K562 (cell line): Measurements from ENCODE around the gene CPVL. TPM values are rescaled to one million over a fixed set of nuclear protein-coding genes. Genes with fewer than 3 reads are reported as not detected.

ENCODE experiments used
- MCM5 ChIP-seq: fragments of 450-650 bp; IDR thresholded peaks from 2 replicates; pipeline ENCODE4 v1.6.1; 2016; ENCODE audit warnings: low read depth
- NCOR1 ChIP-seq: fragments of 450-650 bp; IDR thresholded peaks from 2 replicates; pipeline ENCODE4 v1.6.1; 2016; ENCODE audit warnings: mild to moderate bottlenecking, moderate library complexity
- RBM39 ChIP-seq: fragments of 200-400 bp; formaldehyde crosslinking; optimal IDR thresholded peaks from 2 replicates; pipeline ENCODE3; 2018; ENCODE audit warnings: low read depth, low read length
- RHOXF2B ChIP-seq: fragments of 250-450 bp; sonication (Bioruptor Pico); conservative IDR thresholded peaks from 2 replicates; pipeline ENCODE4 v1.5.1; 2021
- ZNF232 ChIP-seq: sonication (generic); formaldehyde crosslinking; IDR thresholded peaks from 2 replicates; pipeline ENCODE4 v1.8.0; 2022; ENCODE audit warnings: mild to moderate bottlenecking, missing genetic modification reagents
- ZSCAN32 ChIP-seq: fragments of 450-650 bp; formaldehyde crosslinking; IDR thresholded peaks from 2 replicates; pipeline ENCODE4 v1.4.0; 2020; ENCODE audit warnings: mild to moderate bottlenecking, moderate library complexity
- polyA plus RNA-seq, 8 experiments: library from polyadenylated mRNA; depleted of rRNA in 4 of 8; stranded (reverse) in 5 of 8; unstranded in 3 of 8; fragments of >200 nt; fragmentation: Nextera tagmentation in 2 of 8; fragmentation: Illumina TruSeq in 1 of 8; extraction: Ambion mirVana in 2 of 8; extraction: Trizol in 1 of 8; gene quantifications; 2 replicates each; pipeline versions ENCODE4 v1.2.1 to v1.2.3, GENCODE V29; 2011 to 2014; ENCODE audit warnings: inconsistent platforms in 1 of 8, missing spikeins in 1 of 8
- total RNA-seq, 7 experiments: library from RNA; depleted of rRNA in 6 of 7; stranded (reverse); fragments of >200 nt in 6 of 7; fragmentation: Illumina TruSeq in 2 of 7; extraction: Trizol in 2 of 7; gene quantifications; 2 replicates each; pipeline versions ENCODE4 v1.2.1 to v1.2.3, GENCODE V29; 2011 to 2021; ENCODE audit warnings: low replicate concordance in 1 of 7
- TF ChIP-seq, protein P1 (sequence below): fragments of 450-650 bp; IDR thresholded peaks from 2 replicates; pipeline ENCODE4 v1.6.1; 2017; ENCODE audit warnings: mild to moderate bottlenecking, moderate library complexity
- TF ChIP-seq, protein P2 (sequence below): IDR thresholded peaks from 2 replicates; pipeline ENCODE4 v1.6.1; 2014; ENCODE audit warnings: antibody characterized with exemption
- TF ChIP-seq, protein P3 (sequence below): fragments of 250-450 bp; sonication (Bioruptor Pico); IDR thresholded peaks from 2 replicates; pipeline ENCODE4 v1.8.0; 2022; ENCODE audit warnings: moderate library complexity, mild to moderate bottlenecking, inconsistent platforms

CPVL gene
- total and polyA plus RNA-seq, 9 of the 15 experiments (the other 6 are each of a cell fraction or from before 2014, with no cell fraction given), result 0.89 to 2.4 (median 1.5) TPM

DNA sequence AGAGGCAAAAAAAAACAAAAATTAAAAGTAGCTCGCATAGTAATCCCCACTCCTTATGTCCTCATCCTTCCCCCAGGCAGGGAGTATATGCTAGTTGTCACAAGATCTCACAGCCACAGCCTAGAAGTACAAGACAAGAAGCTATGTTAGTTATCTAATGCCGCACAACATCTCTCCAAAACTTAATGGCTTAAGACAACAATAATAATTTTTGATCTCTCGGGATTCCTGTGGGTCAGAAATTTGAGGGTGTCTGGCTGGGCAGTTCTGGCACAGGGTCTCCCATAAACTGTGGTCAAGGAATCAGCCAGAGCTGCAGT, 39.7 kb downstream of the CPVL start (continued):
- TF ChIP-seq, protein P1, sequence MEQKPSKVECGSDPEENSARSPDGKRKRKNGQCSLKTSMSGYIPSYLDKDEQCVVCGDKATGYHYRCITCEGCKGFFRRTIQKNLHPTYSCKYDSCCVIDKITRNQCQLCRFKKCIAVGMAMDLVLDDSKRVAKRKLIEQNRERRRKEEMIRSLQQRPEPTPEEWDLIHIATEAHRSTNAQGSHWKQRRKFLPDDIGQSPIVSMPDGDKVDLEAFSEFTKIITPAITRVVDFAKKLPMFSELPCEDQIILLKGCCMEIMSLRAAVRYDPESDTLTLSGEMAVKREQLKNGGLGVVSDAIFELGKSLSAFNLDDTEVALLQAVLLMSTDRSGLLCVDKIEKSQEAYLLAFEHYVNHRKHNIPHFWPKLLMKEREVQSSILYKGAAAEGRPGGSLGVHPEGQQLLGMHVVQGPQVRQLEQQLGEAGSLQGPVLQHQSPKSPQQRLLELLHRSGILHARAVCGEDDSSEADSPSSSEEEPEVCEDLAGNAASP, result no peak
- TF ChIP-seq ZNF232 (CRISPR knock-in tag) (no peak), ZSCAN32 (CRISPR knock-in tag) (no peak), MCM5 (no peak), RBM39 (no peak), RHOXF2B (CRISPR knock-in tag) (no peak), NCOR1 (no peak)
- TF ChIP-seq, protein P2, sequence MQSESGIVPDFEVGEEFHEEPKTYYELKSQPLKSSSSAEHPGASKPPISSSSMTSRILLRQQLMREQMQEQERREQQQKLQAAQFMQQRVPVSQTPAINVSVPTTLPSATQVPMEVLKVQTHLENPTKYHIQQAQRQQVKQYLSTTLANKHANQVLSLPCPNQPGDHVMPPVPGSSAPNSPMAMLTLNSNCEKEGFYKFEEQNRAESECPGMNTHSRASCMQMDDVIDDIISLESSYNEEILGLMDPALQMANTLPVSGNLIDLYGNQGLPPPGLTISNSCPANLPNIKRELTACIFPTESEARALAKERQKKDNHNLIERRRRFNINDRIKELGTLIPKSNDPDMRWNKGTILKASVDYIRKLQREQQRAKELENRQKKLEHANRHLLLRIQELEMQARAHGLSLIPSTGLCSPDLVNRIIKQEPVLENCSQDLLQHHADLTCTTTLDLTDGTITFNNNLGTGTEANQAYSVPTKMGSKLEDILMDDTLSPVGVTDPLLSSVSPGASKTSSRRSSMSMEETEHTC, result no peak
- TF ChIP-seq, protein P3, sequence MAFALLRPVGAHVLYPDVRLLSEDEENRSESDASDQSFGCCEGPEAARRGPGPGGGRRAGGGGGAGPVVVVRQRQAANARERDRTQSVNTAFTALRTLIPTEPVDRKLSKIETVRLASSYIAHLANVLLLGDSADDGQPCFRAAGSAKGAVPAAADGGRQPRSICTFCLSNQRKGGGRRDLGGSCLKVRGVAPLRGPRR, result no peak
